Sciatic nerve (tissue), 2 donors: ENCODE data around the gene SLC12A7. TPM values are rescaled to one million over a fixed set of nuclear protein-coding genes. Genes with fewer than 3 reads are reported as not detected.
A peak's percentile ranks its signal among the peaks of the same experiment; 100 is the strongest.

Experiments used
- ATAC-seq: fragments of 200-7000 bp; cut with Tn5 transposase; one replicate; pipeline ENCODE4 v1.9.1; 2020; ENCODE audit warnings: mild to moderate bottlenecking, moderate library complexity
- DNase-seq: peaks from one replicate; pipeline ENCODE4 v3.0.0-alpha.2; 2020; ENCODE audit warnings: low spot score
- intact Hi-C: fragments of 100-400 bp; cut with DNase I; formaldehyde crosslinking; loops from one replicate; pipeline ENCODE4 v1.14.2; 2022
- total RNA-seq: library from RNA; stranded (reverse); fragmentation: NEBNext Ultra II Directional; extraction: Animal tissue kit (Norgen Biotek cat#: 25700); gene quantifications from one replicate; pipeline ENCODE4 v1.2.1, GENCODE V29; 2021
- donor health status: DM: no; HTN: no; CAD: no.
- donor health status: DM: no; HTN: no; CAD: no.

The SLC12A7 gene
- total RNA-seq, 1 donor from 2014 or later, result 31.7 TPM

DNA sequence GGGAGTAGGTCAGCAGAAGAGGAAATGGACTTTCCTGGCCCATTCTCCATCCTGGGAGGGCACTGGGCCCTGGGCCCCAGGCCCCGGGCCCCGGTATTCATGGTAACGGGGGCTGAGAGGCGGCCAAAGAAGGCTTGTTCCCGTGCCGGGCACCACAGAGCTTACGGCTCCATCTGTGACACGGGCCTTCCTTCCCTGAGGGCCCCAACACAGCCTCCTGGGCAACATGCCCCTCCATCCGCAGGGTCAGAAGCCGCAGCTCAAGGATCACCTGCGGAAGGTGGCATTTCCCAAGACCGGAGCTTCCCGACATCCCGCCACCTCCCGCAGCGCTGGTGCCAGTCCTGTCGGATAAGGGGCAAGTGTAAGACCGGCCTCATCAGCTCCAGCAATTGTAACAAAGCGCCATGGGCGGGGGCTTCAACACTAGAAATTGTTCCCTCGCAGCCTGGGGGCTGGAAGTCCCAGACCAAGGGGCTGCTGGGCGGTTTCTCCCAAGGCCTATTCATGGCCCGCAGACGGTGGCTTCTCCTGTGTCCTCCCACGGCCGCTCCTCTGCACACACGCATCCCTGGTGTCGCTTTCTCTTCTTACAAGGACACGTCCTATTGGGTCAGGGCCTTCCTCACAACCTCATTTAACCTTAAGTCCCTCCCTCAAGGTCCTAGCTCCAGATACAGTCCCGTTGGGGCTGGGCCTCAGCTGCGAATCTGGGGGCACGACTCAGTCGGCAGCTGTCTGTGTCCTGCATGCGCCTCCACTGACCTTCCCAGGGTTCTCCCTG, 31.2 kb upstream of the SLC12A7 start:
- intact Hi-C loops, result loop anchor here (10.0 kb wide), 1 partner anchor 218 kb away; no protein-coding TSS in a partner anchor
- no peak for ATAC-seq
- DNase-seq, result no peak

DNA sequence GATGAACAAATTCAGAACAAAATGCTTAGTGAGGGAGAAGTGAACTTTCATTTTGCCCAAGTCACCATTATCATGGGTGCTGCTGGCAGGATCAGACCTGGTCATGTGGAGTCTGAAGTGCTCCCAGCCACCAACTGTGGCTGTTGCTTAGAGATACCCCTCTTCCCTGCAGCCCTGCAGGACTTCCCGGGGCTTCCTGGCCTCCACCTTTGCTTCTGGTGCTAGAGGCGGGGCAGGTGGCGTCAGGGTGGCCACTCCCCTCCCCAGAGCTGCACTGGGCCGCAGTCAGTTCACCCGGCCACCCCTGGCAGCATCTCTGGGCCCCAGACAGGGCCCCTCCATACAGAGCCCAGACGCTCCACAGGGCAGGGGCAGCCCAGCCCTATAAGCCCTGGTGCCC, 30.0 kb upstream of the SLC12A7 start:
- ATAC-seq (no peak), DNase-seq (no peak)
- intact Hi-C loops, result loop anchor here (10.0 kb wide), 1 partner anchor 217 kb away; no protein-coding TSS in a partner anchor

DNA sequence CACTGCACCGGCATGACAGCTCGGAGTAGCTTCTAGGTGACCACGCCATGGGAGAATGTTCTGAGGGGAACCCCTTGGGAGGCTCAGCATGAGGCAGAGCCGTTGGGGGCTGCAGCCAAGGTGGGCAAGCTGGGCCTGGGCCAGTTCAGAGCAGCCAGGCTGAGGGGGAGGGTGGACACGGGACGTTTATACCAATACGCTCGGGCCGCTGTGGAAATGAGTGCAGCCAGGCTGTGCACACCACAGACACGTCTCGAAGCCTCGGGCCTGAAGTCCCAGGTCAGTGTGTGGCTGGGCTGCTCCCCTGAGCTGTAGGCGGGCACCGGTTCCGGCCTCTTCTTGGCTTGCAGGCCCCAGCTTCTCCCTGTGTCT, 28.9 kb upstream of the SLC12A7 start:
- no peak for DNase-seq
- no peak for ATAC-seq
- intact Hi-C loops, result loop anchor here (10.0 kb wide), 1 partner anchor 216 kb away; no protein-coding TSS in a partner anchor

DNA sequence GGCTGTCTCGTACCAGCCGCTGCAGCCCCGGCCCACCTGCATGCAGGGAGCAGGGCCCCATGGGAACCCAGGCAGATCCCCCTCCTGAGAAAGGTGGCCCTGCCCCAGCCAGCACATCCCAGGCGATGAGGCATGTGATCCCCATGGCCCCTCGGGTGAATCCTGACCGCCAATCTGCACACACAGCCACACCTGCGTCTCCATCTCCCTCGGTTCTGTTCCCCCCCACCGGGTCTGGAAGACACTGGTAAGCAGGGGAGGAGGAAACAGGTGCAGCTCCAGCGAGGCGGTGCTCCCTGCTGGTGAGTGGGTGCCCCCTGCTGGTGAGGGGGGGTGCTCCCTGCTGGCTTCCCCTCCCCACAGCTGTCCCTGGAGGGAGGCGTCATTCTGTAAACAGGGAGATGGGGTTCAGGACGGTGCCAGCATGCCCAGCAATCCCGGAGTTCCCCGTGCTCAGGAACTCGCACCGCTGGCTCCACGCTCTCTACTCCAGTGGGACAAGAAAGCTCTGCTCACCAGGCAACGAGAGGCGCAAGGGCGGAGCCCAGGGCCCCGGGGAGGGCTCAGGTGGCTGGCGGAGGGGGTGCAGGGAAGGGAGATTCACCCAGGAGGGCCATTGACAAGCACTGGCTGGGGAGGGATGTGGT, 28.4 kb upstream of the SLC12A7 start:
- ATAC-seq, result peak; percentile 76
- intact Hi-C loops, result loop anchor here (10.0 kb wide), 1 partner anchor 215 kb away; no protein-coding TSS in a partner anchor
- DNase-seq, result peak; percentile 85

DNA sequence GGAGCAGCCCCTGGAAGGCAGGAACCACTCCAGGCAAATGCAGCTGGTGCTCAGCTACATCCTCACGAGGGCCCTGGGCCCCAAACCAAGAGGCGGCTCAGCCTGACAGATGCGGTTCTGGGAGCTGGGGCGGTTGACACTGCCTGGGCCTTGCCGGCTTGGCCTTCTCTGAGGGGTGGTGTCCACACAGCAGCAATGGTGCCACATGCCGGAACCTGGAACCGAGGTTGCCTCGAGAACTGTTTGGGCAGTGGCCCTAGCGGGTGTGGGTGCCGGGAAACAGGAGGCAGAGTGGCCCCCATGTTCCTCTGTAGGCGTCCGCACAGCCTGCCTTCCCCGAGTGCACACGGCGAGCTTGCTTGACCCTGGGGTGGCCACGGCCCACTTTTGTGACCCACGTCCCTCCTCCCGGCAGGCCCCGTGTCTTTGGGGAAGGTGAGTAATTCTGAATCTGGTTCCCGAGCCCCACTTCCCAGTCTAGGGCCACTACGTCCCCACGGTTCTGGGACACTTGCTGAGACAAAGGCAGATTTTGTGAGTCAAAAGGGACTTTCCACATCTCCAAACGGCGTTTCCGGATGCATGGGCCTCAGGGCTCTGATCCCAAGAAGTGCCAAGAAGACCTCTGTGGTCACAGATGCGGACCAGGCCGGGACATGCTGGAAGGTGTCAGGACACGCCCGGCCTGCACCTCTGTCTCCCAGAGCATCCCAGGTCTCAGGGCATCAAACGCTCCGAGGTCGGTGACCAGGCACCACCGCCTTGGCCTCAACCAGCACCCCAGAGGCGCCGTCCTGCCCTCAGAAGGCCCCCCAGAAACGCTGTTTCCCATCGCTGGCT, 27.7 kb upstream of the SLC12A7 start:
- DNase-seq, result no peak
- ATAC-seq, result no peak
- intact Hi-C loops, result loop anchor here (10.0 kb wide), 1 partner anchor 215 kb away; no protein-coding TSS in a partner anchor

DNA sequence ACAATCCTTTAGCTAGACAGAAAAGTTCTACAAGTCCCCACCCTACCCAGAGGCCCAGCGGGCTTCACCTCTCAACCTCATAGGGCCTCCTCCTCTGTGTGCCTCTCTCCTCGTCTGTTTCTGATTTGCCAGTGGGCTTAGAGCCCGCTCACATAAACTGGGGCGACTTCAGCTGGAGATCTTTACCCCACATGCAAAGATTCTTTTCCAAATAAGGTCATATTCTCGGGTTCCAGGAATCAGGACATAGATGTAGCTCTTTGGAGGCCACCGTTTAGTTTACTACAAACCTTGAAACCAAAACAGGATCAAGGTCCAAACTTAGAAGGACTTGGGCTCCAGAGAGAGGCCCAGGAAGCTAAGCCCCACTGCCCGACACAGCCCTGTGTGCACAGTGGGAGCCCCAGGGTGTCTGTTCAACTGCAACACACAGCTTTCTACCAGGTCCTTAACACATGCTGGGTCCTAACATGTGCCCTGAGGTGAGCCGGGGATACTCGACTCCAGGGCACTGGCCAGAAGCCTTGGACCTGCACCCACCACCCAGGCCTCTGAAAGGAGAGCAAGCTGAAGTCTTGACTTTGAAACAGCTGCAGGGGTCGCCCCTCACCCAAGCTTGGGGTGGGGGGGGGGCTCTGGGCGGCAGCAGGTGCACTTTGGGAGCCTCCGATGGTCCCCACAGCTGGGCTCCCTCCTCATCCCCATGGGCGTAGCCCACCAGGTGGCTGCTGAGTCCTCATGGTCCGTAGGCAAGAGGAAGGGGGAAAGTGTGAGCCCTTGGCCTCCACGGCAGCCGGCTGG, 26.8 kb upstream of the SLC12A7 start:
- DNase-seq, result no peak
- intact Hi-C loops, result no loop called here
- ATAC-seq, result no peak

DNA sequence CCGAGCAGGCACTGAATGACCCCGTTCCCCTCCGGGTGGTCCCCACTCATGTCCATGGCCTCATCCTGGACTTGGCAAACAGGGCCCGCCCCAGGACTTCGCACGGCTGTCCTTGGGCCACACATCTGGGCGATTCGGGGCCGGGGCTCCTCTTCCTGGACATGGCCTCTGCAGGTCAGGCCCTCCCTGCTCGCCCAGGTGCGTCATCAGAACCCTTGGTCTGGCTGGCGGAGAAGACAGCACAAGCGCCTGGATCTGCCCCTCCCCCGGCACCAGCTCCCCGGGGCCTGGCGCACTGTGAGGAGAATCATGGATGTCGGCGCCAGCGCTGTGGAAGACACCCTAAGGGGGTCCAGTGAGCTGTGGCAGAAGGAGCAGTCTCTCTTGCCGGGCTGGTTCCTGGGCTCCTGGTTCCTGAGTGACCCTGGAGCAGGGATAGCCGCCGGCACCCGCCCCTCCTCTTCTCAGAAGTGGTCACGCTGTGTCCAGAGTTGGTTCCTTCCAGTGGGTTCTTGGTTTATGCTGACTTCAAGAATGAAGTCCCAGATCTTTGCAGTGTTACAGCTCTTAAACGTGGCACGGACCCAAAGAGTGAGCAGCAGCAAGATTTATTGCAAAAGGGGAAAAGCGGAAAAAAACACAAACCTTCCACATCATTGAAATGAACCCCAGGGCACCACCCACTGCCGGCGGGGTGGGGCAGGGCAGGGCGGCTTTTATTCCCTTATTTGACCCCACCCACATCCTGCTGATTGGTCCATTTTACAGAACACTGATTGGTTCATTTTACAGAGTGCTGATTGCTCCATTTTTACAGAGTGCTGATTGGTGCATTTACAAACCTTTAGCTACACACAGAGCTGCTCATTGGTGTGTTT, 25.9 kb upstream of the SLC12A7 start:
- intact Hi-C loops, result no loop called here
- no peak for DNase-seq
- ATAC-seq, result peak; percentile 31

DNA sequence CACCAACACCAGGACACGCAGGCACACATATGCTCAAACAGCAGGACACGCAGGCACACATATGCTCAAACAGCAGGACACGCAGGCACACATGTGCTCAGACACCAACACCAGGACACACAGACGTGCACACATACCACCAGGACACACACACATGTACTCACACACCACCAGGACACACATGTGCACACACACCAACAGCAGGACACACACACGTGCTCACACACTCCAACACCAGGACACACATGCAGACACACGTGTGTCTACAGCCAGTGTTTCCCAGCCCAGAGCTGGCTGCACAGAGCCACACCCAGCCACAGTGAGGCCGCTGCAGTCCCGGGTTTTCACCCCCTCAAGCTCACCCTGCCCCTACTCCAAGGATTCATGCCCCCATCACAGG, 25.0 kb upstream of the SLC12A7 start:
- ATAC-seq (no peak), DNase-seq (no peak)
- intact Hi-C loops, result no loop called here

DNA sequence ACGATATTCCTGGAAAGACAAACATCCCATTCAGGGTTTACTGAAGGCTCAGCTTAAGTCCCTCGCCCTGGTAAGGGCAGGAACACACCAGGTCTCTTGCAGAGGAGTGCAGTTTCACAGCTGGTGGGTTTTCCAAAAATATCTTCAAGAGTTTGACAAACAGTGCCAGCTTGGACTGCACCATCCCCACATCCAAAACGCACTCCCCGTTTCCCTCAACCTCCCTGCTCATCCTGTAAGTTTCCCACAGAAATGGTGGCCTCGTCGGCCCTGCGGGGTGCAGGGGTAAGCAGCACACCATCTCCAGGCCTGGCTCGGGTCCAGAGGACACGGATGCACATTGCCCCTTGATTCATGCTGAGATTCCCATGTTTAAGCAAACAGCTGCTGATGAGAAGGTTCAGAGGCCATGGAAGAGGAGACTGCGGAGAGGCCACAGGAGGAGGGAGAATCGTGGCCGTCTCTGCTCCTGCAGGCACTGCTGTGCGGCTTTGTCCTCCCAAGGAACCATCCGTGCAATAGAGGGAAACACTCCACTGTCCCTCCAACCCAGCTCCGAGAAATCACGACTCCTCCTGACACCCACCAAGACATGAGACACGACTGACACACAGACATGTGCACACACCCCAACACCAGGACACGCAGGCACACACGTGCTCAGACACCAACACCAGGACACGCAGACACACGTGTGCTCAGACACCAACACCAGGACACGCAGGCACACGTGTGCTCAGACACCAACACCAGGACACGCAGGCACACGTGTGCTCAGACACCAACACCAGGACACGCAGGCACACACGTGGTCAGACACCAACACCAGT, 24.0 kb upstream of the SLC12A7 start:
- ATAC-seq (no peak), DNase-seq (no peak)
- intact Hi-C loops, result no loop called here

DNA sequence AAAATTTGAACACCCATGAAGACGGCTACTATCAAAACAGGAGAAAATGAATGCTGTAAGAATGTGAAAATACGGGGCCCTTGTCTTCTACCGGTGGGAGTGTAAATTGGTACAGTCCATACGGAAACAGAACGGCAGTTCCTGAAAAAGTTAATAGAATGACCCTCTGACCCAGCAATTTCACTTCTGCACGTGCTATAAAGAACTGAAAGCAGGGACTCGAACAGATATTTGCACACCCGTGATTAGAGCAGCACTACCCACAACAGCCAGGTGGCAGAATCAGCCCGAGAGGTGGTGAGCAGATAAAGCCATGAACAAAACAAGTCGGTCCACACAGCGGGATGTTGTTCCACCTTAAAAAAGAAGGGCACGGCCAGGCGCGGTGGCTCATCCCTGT, 22.6 kb upstream of the SLC12A7 start:
- ATAC-seq (peak; percentile 28), DNase-seq (no peak)

DNA sequence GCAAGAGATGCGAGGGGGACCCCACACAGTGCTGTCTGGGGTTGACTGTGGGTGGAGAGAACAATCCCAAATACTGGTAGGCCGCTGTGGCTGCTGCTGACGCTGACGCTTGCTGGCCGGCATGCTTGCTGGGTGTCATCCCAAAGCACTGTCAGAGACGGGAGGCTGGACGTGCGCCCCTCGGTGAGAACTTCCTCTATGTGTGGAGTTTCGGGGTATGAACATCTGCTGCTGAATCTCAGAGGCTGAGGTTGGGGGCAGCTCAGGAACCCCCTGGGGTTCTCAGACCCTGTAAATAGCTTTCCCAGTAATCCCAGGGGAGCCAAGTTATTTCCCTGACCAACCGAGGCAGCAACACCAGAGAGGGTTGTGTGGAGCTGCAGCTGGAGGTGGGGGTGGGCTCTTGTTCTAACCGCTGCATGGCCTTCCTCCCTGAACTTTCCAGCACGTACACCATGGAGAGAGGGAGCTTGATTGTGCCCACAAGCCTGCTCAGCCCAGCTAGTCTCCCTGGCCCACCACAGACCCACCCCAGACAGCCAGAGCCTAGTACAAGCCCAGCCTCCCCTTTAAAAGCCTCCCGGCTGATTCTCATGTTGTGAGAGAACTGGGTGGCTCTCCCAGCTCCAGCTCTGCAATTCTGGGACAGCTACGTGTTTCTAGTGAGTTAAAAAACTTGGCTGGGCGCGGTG, 21.8 kb upstream of the SLC12A7 start:
- DNase-seq (no peak), ATAC-seq (no peak)
- intact Hi-C loops, result no loop called here

More for the DNA sequence above, 22.6 kb upstream of the SLC12A7 start:
- intact Hi-C loops, result no loop called here

DNA sequence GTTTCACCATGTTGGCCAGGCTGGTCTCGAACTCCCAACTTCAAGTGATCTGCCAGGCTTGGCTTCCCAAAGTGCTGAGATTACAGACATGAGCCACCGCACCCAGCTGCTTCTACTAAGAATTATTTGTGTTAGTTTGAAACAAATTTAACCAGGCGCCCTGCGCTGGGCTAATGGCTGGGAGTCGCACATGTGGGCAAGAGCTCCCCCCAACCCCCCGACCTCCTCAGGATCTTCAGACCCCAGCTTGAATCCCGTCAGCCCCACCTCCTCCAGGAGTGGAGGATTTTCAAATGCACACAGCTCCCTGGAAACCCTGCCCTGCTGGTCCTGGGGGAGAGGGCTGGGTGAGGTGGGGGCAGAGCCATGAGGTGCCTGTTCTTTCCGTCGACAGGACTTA, 21.2 kb upstream of the SLC12A7 start:
- DNase-seq (no peak), ATAC-seq (no peak)
- intact Hi-C loops, result no loop called here

DNA sequence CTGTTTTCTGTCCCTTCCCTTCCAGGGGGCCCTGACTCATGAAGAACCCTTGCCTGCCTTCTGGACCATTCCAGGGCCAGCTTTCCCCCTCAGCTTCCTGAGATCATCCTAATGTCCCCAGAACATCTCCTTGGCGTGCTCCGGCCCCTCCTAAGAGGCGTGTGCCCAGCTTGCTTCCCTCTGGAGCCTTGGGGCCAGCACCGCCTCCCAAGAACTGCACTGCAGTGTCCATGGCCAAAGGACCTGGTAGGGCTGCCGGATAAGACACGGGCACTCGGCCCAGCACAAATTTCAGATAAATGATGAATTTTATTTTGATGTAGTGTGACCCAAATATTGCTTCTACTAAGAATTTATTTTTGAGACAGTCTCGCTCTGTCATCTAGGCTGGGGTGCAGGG, 20.7 kb upstream of the SLC12A7 start:
- intact Hi-C loops, result no loop called here
- no peak for DNase-seq
- no peak for ATAC-seq

DNA sequence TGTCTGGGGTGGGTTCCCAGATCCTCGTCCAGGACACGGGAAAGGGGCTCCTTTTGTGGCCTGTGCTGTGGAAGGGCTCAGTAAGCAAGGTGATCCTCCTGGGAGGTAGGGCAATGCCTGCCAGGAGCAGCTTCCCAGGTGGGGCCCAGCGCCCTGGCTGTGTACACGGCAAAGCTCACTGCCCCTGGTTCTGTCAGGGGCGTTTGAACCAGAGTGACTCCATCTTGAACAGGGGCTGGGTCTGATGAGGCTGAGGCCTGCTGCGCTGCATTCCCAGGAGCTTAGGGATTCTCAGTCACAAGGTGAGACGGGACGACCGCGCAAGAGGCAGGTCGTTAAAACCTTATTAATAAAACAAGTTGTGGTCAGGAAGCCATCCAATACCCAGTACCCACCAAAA, 19.9 kb upstream of the SLC12A7 start:
- intact Hi-C loops, result no loop called here
- no peak for ATAC-seq
- DNase-seq, result no peak

DNA sequence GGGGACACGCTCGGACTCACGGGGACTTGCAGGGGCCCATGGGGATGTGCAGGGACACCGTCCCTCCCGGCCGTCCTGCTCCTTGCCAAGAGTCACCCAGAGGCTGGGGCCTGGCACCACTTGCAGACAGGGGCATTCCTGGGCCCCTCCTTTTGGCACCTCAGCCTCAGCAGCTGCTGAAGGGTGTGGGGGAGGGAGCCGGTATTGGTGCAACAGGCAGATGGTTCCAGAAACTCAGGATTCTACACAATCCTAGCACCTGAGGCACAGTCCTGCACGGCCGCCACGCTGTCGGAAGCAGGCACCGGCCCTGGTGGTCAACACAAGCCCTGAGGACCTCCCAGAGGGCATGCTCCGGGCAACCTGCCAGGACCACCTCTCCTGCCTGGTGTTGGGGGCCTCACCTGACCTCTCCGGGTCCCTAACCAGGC, 19.3 kb upstream of the SLC12A7 start:
- intact Hi-C loops, result no loop called here
- ATAC-seq, result no peak
- DNase-seq, result no peak

DNA sequence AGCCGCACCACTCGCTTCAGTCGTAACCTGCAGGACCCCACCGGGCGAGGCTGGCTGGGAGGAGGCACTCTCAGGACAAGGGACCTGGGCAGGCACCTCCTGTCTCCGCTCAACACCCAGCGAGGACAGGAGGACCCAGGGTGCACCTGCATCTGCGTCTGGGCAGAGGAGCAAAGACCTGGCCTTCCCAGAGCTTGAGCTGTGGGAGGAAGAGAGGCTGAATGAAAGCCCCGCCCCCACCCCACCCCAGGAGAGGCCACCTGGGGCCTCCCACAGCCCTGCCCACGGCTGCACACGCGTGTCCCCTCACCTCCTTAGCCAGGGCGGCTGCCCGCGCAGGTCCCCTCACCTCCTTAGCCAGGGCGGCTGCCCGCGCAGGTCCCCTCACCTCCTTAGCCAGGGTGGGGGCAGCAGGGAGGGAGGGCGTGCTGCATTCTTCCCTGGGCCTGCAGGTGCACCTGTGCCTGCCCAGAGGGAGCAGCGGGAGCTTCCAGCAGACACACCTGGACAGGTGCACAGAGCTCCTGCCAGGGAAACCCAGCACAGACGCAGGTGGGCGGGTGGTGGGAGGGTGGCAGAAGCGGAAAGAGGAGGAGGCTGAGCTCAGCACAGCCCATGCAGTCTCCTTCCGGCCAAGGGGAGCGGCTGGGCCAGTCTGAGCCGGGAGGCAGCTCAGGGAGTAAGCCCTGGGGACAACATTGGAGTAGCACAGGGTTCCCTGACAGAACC, 18.5 kb upstream of the SLC12A7 start:
- DNase-seq (no peak), ATAC-seq (peak; percentile 24)
- intact Hi-C loops, result no loop called here
